Activated CD8-positive, alpha-beta memory T cell treated with anti-CD3 and anti-CD28 coated beads, Interleukin-2, amount 50 U/mL, for 48 hours (primary cell): ENCODE data around the gene NDFIP2.
"Not testable (repeated sequence)": the region's sequence is repeated elsewhere in the genome, so short reads cannot be mapped to it uniquely, and the experiment has no call there.

Experiments
- DNase-seq: peaks from one replicate; pipeline ENCODE4 v3.0.0-alpha.2; 2020

Gene NDFIP2

DNA sequence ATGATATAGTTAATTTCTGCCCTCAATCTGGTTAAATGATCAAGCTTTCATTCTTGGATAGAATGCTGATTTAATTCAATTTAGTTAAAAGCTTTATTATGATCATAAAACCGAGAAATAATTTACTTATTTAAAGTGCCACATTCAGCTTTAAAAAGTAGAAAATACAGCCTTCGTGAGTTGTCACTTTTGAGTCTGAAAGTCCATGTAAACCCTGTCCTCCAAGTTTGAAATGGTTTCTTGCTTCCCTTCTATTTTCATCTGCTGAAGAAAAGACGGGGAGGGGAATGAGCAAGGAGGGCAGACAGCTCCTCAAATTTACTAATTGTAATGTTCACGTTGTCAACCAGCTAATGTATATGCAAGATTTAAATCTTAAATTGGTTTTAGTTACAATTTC is 59.5 kb downstream of the NDFIP2 start:
- DNase-seq, result no peak

DNA sequence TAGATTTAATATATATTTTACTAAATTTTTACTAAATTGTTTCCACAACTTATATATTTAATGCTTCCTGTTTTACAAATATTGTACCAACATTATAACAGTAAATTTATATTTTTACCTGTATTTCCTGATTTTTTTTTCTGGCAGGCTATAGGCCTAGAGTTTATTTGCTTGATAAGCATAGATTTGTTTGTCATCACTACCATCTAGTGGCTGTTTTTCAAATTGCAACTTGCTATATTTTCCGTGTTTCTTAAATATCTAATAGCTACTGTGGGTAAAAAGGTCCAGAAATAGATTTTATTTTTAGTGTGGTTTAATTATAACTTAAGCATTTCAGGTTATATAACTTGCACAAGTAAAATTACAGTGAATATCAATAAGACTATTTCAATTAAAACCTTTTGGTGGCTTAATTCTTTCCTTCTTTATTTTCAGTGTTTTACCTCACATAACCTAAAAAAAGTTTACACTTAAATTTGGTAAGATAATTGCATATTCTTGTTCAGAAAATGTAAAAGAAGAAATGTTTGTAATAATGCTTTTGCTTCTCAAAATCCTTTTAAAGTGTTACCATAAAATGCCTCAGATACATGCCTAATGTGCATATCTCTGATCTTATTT is 60.6 kb downstream of the NDFIP2 start:
- DNase-seq, result no peak

DNA sequence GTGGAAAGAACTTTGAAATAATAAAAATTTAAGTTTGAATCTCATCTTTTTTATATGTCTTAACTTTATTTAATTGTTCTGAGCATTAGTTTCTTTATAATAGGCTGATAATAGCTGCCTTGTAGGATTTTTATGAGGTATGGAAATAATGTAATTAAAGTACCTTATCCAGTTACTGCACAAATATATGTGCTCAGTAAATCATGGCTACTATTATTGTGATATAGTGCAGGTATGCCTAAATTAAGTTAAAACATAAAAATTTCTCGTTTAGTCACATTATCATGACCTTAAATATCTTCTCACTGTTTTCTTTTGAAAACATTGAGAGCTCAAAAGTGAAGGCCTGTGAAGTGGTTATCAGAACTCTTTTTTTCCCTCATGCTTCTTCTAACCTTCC is 62.9 kb downstream of the NDFIP2 start:
- no peak for DNase-seq

DNA sequence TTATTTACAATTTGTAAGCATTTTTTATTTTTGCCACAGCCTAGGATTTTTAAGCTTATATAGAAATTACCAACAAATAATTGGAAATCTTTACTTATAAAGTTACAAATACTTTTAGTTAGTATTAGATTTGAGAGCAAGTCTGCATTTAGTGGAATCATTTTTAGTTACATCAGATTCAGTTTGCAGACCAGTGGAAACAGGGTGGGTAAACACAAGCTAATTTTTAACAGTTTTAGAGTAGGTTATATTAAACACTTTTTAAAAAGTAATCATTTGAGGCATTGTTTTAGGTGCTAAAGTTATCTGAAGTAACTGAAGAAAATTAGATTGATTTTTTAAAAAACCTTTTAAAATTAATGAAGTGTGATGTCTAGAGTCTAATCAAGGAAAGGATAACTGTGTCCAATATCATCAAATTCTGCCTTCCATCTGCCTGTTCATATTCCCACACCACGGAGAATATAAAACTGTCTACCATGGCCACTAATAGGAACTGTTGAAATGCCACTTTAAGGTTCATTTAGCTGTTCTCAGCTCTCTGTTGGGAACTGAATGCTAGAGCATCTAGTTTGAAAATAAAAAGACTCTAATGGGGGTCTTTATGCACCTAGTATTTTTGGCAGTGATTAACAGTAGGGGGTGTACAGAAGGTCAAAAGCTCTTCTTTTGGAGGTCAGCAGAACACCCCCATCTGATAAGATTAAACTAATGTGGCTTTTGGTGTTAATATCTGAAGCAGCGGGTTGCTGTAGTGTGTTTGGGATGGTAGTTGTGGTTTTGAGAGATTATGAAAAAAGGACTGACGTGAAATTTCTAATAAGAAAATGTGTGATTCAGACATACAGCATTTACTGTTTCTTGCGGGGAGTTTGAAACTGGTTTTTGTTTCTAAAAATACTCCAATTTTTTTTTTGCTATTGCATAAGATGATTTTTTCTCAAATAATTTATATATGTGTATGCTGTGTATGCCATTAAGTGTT is 66.5 kb downstream of the NDFIP2 start:
- no peak for DNase-seq

DNA sequence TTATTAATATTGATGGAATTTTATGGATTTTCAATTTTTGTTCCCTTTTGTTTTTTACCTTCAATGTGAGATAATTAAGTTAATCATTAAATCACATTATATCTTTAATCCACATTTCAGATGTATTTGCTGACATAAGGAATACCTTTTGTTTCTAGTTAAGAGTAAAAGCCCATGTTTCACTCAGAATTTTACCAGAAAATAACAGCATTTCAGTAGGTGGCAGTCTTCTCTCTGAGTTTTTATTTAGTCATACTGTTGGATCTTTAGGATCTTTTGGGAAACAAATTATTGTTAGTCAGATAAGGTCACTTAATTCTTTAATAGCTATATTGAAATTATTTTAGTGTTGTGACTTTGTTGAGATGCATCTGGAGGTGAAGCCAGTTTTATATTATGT is 67.9 kb downstream of the NDFIP2 start:
- no peak for DNase-seq

DNA sequence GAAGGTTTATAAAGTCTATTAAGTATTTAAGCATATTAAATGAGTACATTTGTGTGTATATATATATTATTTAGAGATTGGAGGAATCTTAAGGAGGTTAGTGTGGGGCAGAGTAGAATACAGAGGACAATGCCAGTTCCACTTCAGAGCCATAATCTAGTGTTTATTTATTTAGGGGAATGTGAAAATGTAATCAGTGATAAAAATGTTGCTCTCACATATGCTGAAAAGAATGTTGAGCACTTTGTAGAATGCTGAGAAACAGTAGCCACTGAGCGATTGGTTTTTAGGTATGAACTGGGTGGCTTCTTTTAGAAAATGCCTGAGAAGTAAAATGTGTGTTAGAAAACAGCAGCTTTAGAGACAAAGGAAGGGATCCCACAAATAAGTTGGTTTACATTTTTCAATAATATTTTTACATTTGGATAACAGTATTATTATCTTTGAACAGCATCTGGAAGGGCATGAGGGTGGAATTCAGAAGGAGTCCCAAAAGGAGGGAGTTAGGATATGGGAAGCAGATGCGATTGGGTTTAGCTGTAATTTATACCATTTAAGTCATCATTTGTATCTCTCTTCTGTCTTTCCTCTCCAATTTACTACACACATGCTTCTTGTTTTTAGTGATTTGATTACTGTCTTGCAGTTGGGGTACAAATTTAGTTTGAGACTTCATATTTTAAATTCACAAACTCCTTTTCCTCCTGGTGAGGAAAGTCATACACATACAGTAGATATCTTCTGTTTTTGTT is 68.6 kb downstream of the NDFIP2 start:
- DNase-seq, result no peak

DNA sequence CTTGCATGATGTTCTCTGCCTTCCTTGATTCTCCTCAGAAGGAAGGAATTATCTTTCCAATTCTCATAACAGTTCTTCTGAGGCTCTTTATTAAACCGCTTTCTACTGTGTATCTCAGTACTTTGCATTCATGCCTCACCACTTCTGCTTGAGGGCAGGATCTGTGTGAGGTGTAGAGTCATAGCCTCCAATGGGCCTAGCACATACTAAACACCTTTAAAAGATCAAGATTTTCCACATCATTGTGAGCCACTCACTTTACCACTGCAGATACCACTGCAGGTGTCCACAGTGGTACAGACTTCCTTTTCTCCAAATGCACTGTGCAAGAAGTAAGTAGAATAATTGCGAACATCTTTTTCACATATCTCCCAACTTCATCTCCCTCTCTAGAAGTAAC is 76.7 kb downstream of the NDFIP2 start:
- DNase-seq, result no peak

DNA sequence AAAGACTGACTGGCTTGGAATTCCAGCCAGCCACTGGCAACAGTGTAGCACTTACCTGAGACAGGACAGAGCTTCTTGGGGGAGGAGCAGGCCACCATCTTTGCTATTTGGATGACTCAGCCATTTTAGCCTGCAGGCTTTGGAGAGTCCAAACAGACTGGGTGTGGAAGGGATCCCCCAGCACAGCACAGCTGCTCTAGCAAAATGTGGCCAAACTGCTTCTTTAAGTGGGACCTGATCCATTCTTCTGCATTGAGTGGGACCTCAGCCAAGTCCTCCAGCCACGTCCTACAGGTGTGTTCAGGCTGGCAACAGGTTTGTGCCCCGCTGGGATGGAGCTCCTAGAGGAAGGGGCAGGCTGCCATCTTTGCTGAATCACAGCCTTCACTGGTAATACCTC is 80.0 kb downstream of the NDFIP2 start:
- no peak for DNase-seq

DNA sequence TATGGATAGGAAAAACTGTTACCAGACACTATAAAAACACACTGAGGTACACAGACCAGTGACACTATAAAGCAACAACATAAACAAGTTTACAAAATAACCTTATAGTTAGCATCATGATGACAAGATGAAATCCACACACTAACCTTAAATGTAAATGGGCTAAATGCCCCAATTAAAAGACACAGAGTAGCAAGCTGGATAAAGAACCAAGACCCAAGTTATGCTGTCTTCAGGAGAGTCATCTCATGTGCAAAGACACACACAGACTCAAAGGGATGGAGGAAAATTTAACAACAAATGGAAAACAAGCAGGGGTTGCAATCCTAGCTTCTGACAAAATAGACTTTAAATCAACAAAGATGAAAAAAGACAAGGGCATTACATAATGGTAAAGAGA is 81.6 kb downstream of the NDFIP2 start:
- no peak for DNase-seq

DNA sequence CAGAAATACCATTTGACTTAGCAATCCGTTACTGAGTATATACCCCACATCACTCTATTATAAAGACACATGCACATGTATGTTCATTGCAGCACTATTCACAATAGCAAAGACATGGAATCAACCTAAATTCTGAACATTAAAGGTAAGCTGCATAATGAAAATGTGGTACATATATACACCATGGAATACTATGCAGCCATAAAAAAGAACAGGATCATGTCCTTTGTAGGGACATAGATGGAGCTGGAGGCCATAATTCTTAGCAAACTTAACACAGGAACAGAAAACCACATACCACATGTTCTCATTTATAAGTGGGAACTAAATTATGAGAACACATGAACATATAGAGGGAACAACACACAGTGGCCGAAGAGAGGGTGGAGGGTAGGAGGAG is 85.2 kb downstream of the NDFIP2 start:
- no peak for DNase-seq

DNA sequence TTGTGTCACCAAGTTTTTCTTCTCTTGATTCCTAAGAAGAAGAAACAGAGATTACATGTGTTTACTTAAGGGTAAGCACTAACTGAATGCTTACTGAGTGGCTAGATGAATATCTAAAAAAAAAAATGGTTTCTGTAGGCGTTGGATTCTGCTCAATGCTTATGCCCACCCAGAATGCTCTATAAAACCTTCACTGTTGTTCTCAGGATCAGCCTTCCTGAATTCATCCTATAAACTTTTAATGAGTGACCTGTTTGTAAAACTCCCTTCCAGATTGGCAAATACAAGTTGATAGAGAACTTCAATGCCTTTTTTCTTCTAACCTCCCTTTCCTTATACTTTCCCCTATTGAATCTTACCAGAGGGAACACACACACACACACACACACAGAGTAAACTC is 90.2 kb downstream of the NDFIP2 start:
- no peak for DNase-seq

DNA sequence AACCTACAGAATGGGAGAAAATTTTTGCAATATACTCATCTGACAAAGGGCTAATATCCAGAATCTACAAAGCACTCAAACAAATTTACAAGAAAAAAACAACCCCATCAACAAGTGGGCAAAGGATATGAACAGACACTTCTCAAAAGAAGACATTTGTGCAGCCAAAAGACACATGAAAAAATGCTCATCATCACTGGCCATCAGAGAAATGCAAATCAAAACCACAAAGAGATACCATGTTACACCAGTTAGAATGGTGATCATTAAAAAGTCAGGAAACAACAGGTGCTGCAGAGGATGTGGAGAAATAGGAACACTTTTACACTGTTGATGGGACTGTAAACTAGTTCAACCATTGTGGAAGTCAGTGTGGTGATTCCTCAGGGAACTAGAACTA is 92.9 kb downstream of the NDFIP2 start:
- not testable (repeated sequence) for DNase-seq

DNA sequence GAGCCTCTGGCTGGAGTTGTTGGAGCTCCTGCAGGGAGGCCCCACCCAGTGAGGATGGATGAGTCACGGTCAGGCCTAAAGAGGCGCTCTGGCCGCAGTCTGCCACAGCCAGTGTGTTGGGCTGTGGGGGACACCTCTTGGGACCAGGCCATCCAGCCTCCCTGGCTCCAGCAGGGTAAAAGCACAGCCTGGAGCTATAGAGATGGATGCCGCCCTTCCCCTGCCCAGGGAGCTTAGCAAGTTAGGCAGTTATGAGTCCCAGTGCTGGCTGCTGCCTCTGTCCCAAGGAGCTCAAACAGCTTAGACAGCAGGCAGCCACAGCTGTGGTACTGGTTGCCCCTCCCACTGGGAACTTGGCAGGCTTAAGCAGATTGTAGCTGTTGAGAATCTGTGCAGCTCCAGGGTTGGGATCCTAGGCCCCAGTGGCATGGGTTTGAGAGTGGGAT is 100.9 kb downstream of the NDFIP2 start:
- no peak for DNase-seq

DNA sequence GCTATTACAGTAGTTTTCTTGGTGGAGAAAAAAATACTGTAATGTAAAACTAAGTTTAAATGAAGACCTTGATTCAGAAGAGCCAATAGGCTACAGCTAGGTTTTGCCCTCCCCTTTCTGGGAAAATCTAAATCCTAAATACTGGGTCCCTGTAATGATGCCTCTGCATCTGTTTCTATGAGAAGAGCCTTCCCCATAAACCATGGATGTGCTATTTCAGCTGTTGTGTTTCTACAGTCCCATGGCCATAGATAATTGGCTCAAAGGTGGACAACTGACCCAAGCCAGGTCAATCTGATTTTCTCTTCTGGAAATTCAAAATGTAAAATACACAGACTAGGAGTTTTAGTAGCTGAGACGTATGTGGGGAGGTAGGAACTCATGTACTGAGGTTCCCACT is 101.9 kb downstream of the NDFIP2 start:
- no peak for DNase-seq

DNA sequence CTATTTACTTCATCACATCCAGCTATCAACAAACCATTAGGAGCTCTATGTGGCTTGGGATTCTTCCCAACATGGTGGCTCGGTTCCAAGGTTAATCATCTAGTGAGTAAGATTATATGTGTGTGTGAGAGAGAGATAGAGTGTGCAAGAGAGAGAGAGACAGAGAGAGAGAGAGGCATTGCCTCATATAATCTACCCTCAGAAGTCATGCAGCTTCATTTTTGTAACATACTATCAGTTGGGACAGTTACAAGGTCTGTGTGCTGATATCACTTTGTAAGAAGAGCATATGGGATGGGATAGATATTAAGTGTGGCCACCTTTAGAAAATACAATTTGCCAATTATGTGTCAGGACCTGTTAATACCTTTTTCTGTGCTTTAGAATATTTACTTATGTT is 104.1 kb downstream of the NDFIP2 start:
- DNase-seq, result no peak

DNA sequence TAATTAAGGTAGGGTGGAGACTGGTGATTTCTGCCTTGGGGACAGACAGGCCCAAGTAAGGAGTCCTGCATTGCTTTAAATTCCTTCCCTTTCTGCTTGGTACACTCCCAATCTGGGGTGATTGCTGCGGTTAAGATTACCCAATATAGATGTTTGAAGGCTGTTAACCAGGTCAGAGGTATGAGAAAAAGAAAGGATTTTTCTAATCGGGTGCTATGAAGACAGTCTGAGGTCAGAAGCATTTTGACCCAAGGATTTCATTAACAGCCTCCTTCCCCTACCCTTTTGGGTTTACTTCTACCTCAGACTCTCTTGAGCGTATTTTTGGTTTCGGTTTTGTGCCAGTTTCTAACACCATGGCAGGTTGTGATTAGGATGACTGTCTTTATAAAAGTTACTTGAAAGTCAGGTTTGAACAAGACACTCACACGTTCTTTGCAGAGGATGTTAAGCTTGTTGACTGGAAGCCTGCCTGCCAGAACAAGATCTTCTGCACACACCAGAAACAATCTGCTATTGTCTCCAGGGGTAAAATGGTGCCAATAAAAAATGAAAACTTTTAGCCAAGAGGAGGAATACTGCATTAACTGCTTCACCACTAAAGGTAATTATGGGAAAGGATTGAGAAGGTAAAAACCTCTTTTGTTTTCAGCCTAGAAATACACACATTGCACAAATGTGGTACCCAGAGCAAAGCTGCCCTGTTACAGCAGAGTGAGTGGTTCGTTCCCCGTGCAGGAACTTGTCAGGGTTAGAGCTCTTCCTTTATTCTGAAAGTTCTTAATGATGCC is 108.8 kb downstream of the NDFIP2 start:
- no peak for DNase-seq

DNA sequence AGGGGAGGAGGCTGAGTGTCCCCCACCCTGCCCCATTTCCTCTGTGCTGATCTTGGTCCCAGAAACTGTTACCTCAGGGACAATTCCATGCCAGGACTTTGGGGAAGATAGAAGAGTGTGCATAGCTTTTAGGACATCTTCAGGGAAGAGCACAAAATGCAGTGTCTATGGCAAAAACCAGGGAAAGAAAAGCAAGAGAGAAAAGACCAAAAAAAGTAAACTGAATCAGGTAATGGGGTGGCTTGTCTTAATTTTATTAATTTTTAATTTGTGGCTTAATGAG is 109.4 kb downstream of the NDFIP2 start:
- DNase-seq, result no peak

DNA sequence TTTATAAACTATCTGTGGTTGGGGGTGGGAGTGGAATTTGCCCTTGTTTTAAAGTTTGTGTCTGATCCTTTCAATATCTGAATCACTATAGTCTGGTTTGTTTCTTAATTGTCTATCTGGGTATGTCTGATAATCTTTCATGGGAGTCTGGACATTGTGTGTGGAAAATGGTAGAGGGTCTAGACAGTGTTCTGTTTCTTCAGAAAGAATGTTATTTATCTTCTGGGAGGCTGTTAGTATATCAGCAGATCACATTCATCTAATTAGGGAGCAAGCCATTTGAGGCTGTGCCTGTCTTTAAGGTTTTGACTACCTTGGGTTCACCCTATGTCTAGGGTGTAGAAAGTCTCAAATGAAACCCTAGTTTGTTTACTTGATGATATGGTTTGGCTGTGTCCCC is 110.5 kb downstream of the NDFIP2 start:
- DNase-seq, result no peak

DNA sequence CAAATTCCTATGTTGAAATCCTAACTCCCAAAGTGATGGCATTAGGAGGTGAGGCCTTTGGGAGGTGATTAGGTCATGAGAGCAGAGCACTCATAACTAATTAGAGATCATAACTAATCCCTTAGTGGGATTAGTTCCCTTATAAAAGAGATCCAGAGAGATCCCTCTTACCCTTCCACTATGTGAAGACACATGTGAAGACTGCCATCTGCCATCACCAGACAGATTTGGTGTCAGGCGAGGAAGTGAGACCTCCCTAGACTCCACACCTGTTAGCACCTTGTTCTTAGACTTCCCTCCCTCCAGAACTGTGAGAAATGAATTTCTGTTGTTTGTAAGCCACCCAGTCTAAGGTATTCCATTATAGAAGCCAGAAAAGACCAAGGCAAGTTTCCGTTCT is 112.2 kb downstream of the NDFIP2 start:
- no peak for DNase-seq

DNA sequence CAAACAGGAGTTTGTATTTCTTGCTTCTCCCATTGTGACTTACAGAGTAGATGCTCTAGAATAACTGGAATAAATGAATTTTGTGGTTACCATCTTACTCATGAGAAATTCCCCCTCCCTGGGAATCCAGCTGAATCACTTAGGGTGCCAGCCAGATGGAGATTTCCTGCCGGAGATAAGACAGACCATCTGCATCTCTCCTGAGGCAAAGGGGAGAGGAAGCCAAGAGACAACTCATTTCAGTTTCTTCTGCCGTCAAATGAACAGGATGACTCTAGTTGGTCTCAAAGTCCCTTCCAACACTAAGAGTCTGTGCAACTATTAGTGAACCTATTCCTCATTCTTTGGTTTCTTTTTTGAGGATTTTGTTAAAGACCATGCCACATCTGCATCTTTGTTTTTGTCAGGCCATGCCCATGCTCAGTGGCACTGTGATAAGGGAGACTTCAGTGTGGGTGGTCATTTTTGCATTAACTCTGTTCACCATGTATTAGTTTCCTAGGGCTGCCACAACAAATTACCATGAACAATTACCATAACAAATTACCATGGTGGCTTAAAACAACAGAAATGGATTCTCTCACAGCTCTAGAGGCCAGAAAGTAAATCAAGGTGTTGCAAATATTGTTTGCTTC is 112.8 kb downstream of the NDFIP2 start:
- DNase-seq, result no peak

DNA sequence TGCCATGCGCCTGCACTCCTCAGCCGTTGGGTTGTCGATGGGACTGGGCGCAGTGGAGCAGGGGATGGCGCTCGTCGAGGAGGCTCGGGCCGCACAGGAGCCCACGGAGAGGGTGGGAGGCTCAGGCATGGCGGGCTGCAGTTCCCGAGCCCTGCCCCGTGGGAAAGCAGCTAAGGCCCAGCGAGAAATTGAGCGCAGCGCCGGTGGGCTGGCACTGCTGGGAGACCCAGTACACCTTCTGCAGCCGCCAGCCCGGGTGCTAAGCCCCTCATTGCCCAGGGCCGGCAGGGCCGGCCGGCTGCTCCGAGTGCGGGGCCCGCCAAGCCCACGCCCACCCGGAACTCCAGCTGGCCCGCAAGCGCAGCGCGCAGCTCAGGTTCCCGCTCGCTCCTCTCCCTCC is 119.2 kb downstream of the NDFIP2 start:
- not testable (repeated sequence) for DNase-seq

DNA sequence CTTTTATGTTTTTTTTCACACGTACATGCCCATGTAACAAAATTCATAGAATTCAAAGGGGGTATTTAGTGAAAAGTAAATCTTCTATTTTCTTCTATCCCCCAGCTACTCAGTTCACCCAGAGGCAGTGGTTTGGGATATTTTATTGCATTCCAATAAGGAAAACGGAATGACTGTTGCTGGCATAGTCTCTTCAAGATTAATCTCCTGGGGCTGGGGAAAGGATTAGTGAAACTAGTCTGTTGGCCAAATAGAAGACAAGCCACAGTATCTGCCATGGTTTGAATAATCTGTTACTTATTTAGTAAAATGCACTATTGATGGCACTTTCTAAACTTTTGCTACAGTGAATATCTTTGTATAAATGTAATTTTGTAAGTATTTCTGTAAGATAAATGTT is 122.0 kb downstream of the NDFIP2 start:
- DNase-seq, result no peak

DNA sequence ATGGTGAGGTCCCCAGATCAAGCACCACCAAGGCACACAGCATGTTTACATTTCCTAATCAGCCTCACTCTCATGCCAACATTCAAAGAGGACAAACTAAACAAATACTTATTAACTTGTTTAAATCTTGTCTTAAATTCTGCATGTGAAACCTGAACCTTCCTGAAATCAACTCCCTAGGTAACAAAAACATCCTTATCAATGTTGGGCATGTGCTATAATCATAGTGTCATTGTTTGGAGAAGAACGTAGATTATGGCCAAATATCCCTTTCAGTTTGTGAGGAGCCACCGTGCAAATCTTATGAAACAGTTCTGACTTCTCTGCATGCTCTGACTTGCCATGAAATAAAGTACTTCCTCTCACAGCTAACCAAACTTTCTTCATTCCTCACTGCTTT is 123.8 kb downstream of the NDFIP2 start:
- DNase-seq, result no peak
